Measurements from ENCODE around the gene MMP11. TPM values are rescaled to one million over a fixed set of nuclear protein-coding genes. Genes with fewer than 3 reads are reported as not detected.
A peak's percentile ranks its signal among the peaks of the same experiment; 100 is the strongest.

The MMP11 gene
- total RNA-seq, 1 donor from 2014 or later = 12.2 TPM

GRCh38 chr22:23826510-23827350, 54.1 kb downstream of the MMP11 start:
- Histone ChIP-seq H4K20me1 (ENCODE audit: insufficient read depth, low read length) (peaks cover 45% of the 10 kb centered on the region), H3K79me2 (ENCODE audit: insufficient read depth, low read length) (peaks cover 12% of the 10 kb centered on the region), H3K27ac (ENCODE audit: low read depth, low read length) (peak overlapping the region; percentile 22), H3K9me3 (ENCODE audit: insufficient read depth, low read depth, low read length) (no peaks in the 10 kb centered on the region), H3K9ac (ENCODE audit: low read length) (no peak overlapping the region), H3K27me3 (ENCODE audit: insufficient read depth, low read length) (no peaks in the 10 kb centered on the region), H2AFZ (ENCODE audit: low read depth, low read length) (no peak overlapping the region), H3K4me1 (ENCODE audit: insufficient read depth, low read length) (peaks cover 4% of the 10 kb centered on the region), H3K4me2 (ENCODE audit: low read length) (no peak overlapping the region), H3K36me3 (ENCODE audit: insufficient read depth, low read length) (peaks cover 16% of the 10 kb centered on the region), H3K4me3 (ENCODE audit: insufficient read depth, low read depth, low read length) (no peak overlapping the region)
- Mint-ChIP-seq H3K27ac (ENCODE audit: unreplicated experiment) (peak overlapping the region; percentile 80), H3K9me3 (ENCODE audit: unreplicated experiment) (no peaks in the 10 kb centered on the region), H3K4me3 (ENCODE audit: unreplicated experiment) (no peak overlapping the region), H3K36me3 (ENCODE audit: low read depth, unreplicated experiment) (peaks cover 27% of the 10 kb centered on the region), H3K27me3 (ENCODE audit: low read depth, unreplicated experiment) (no peaks in the 10 kb centered on the region), H3K4me1 (ENCODE audit: low read depth, unreplicated experiment) (peaks cover 29% of the 10 kb centered on the region)
- FAIRE-seq = no peak
- TF ChIP-seq, protein P1, sequence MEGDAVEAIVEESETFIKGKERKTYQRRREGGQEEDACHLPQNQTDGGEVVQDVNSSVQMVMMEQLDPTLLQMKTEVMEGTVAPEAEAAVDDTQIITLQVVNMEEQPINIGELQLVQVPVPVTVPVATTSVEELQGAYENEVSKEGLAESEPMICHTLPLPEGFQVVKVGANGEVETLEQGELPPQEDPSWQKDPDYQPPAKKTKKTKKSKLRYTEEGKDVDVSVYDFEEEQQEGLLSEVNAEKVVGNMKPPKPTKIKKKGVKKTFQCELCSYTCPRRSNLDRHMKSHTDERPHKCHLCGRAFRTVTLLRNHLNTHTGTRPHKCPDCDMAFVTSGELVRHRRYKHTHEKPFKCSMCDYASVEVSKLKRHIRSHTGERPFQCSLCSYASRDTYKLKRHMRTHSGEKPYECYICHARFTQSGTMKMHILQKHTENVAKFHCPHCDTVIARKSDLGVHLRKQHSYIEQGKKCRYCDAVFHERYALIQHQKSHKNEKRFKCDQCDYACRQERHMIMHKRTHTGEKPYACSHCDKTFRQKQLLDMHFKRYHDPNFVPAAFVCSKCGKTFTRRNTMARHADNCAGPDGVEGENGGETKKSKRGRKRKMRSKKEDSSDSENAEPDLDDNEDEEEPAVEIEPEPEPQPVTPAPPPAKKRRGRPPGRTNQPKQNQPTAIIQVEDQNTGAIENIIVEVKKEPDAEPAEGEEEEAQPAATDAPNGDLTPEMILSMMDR (IDR thresholded peaks at IDR 0.05; ENCODE audit: insufficient read depth, low read depth, low read length) = no peak
- TF ChIP-seq EZH2 (IDR thresholded peaks at IDR 0.05; ENCODE audit: insufficient read depth, low read length) = no peak
- DNase-seq (ENCODE audit: low read depth) = no peak

- Histone ChIP-seq H3K79me2 (ENCODE audit: insufficient read depth, low read length) (peaks cover 19% of the 10 kb centered on the region), H3K36me3 (ENCODE audit: insufficient read depth, low read length) (peaks cover 16% of the 10 kb centered on the region), H3K27me3 (ENCODE audit: insufficient read depth, low read length) (no peaks in the 10 kb centered on the region), H4K20me1 (ENCODE audit: insufficient read depth, low read length) (peaks cover 47% of the 10 kb centered on the region), H3K4me3 (ENCODE audit: insufficient read depth, low read depth, low read length) (no peak overlapping the region), H2AFZ (ENCODE audit: low read depth, low read length) (no peak overlapping the region), H3K27ac (ENCODE audit: low read depth, low read length) (no peak overlapping the region), H3K4me2 (ENCODE audit: low read length) (no peak overlapping the region), H3K4me1 (ENCODE audit: insufficient read depth, low read length) (peaks cover 4% of the 10 kb centered on the region), H3K9me3 (ENCODE audit: insufficient read depth, low read depth, low read length) (no peaks in the 10 kb centered on the region), H3K9ac (ENCODE audit: low read length) (no peak overlapping the region)
- DNase-seq (ENCODE audit: low read depth) (no peak), FAIRE-seq (no peak)
- Mint-ChIP-seq H3K27ac (ENCODE audit: unreplicated experiment) (no peak overlapping the region), H3K36me3 (ENCODE audit: low read depth, unreplicated experiment) (peaks cover 29% of the 10 kb centered on the region), H3K4me1 (ENCODE audit: low read depth, unreplicated experiment) (peaks cover 28% of the 10 kb centered on the region), H3K27me3 (ENCODE audit: low read depth, unreplicated experiment) (no peaks in the 10 kb centered on the region), H3K4me3 (ENCODE audit: unreplicated experiment) (no peak overlapping the region), H3K9me3 (ENCODE audit: unreplicated experiment) (no peaks in the 10 kb centered on the region)
- TF ChIP-seq, protein P1 (IDR thresholded peaks at IDR 0.05; ENCODE audit: insufficient read depth, low read depth, low read length) = no peak
- TF ChIP-seq EZH2 (IDR thresholded peaks at IDR 0.05; ENCODE audit: insufficient read depth, low read length) = no peak
Measured at GRCh38 chr22:23827351-23827995, 54.8 kb downstream of the MMP11 start.

Measured in astrocyte (in vitro differentiated cells and primary cell).